ENCODE results near the gene MCM9.

Gene MCM9

GRCh38 chr6:118860363-118860762 is 74.6 kb downstream of the MCM9 start:
- no peak for DNase-seq

- DNase-seq: no peak
Observed at GRCh38 chr6:118859517-118860064, 75.4 kb downstream of the MCM9 start.

- DNase-seq: no peak
Observed at GRCh38 chr6:118856301-118856700, 78.7 kb downstream of the MCM9 start.

GRCh38 chr6:118853408-118853807 is 81.6 kb downstream of the MCM9 start:
- no peak for DNase-seq

GRCh38 chr6:118844915-118845314 is 90.0 kb downstream of the MCM9 start:
- DNase-seq: peak; percentile 13

GRCh38 chr6:118843685-118844390 is 91.1 kb downstream of the MCM9 start:
- DNase-seq: no peak

GRCh38 chr6:118830691-118831090 is 104.3 kb downstream of the MCM9 start:
- DNase-seq: no peak

GRCh38 chr6:118829817-118830478 is 105.0 kb downstream of the MCM9 start:
- DNase-seq: no peak

GRCh38 chr6:118826096-118826495 is 108.9 kb downstream of the MCM9 start:
- DNase-seq: no peak

GRCh38 chr6:118825661-118826060 is 109.3 kb downstream of the MCM9 start:
- no peak for DNase-seq

GRCh38 chr6:118815495-118815894 is 119.5 kb downstream of the MCM9 start:
- DNase-seq: no peak

GRCh38 chr6:118813775-118814174 is 121.2 kb downstream of the MCM9 start:
- DNase-seq: no peak

- no peak for DNase-seq
Observed at GRCh38 chr6:118812970-118813369, 122.0 kb downstream of the MCM9 start.

- DNase-seq: no peak
Observed at GRCh38 chr6:118810420-118811027, 124.4 kb downstream of the MCM9 start.

- no peak for DNase-seq
Observed at GRCh38 chr6:118808793-118809638, 125.9 kb downstream of the MCM9 start.

GRCh38 chr6:118804091-118804490 is 130.9 kb downstream of the MCM9 start:
- no peak for DNase-seq

GRCh38 chr6:118801257-118801656 is 133.7 kb downstream of the MCM9 start:
- DNase-seq: no peak

- peak; percentile 88 for DNase-seq
Observed at GRCh38 chr6:118800394-118801071, 134.4 kb downstream of the MCM9 start.

- no peak for DNase-seq
Observed at GRCh38 chr6:118799826-118800225, 135.1 kb downstream of the MCM9 start.

- DNase-seq: peak; percentile 76
Observed at GRCh38 chr6:118796548-118796947, 138.4 kb downstream of the MCM9 start.

- no peak for DNase-seq
Observed at GRCh38 chr6:118791499-118791898, 143.5 kb downstream of the MCM9 start.

- no peak for DNase-seq
Observed at GRCh38 chr6:118789954-118790353, 145.0 kb downstream of the MCM9 start.
